Renal cortex interstitium (tissue), 11 donors: Measurements from ENCODE around the gene CYP27B1. TPM values are rescaled to one million over a fixed set of nuclear protein-coding genes. Genes with fewer than 3 reads are reported as not detected.

Experiments
- DNase-seq, 11 donors: peaks; one replicate each; pipeline ENCODE4 v3.0.0-alpha.2; 2013; ENCODE audit warnings: low read depth in 9 of 11, low spot score in 4 of 11; ENCODE audit errors: extremely low read depth in 1 of 11
- polyA plus RNA-seq, 3 donors: library from polyadenylated mRNA; unstranded; fragments of 120-200 nt; gene quantifications; one replicate each; pipeline ENCODE4 v1.2.1, GENCODE V29; 2013; ENCODE audit not compliant: insufficient read length in 3 of 3

CYP27B1 gene
- polyA plus RNA-seq, 3 donors = 0.96 to 1.5 (median 1.2) TPM

- DNase-seq = no peak
These were observed 26.0 kb downstream of the CYP27B1 start for GRCh38 chr12:57740656-57741412.

DNA sequence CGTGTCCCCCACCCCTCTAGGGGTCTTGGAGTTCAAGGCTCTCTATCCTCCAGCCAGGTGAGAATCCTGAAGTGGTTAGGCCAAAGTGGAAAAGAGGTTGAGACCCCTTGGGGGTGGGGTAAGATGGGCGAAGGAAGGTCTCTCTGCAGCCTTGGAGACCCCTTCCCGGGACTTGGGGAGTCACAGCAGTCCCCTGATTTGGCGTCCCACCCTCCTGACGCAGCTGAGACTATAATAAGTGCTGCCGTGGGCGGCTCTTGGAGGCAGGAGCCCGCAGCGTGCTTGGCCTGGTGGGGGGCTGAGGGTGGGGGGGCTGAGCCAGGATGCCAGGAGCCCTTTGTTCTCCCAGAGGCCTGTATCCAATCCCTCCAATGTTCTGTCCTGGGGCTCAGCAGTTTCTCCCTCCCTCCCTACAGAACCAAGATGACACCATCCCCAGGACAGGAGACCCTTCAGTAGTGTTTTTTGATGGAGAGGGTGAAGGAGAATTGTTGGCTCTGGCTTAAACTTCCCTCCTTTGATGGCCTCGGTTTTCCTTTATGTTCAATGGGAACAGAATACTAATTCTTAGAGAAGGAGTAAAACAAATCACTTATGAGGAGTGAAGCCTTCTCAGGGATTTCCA is 26.9 kb downstream of the CYP27B1 start:
- no peak for DNase-seq

DNA sequence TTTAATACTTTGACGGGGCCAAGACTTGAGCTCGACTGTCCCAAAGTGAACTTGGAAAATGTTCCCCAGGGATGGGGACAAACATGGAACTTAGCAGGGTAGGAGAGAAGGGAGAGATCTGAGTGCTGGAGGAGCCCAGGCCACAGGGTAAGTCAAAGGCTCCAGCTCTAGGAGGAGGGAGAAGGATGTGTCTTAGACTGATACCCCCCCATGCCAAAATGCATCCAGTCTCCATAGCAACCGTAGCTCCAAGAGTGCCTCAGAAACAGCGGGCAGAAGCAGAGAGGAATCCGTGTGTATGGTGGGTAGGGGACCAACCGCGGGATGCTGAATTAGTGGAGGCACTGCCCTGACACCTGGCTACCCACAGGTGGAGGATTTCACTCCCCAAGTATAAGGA is 27.5 kb downstream of the CYP27B1 start:
- no peak for DNase-seq

DNA sequence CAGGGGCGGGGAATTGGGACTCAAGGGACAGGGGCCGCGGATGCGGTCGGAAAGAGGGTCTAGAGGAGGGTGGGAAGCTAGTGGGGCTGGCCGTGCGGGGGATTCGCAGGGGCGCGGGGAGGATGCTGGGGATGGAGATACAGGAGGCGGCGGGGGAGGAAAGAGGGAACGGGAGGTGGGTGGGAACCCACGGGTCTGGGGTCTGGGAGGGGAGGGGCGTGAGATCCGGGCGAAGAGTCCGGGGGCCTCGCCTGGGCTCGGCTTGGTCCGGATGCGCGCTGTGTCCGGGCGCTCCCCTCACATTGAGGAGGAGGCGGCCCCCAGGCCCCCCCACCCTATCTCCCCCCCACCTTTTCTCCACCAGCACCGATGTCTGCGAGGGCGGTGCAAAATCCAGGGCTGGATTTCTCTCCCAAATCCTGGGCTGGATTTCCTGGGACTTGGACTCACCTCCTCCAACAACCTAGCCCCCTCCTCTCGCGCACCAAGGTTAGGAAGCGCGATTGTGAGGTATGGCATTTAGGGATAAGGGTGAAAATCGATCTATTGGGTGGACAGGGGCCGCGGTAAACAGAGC is 28.1 kb downstream of the CYP27B1 start, which contains the start of gene AGAP2:
Gene AGAP2 (minus strand): TSS at position 82 of the 577 bp plus-strand sequence. CDS start 496 bp downstream, outside the sequence.
- no peak for DNase-seq

GRCh38 chr12:57737467-57738460 is 29.1 kb downstream of the CYP27B1 start:
- DNase-seq = no peak

GRCh38 chr12:57736741-57737466 is 30.0 kb downstream of the CYP27B1 start:
- no peak for DNase-seq

GRCh38 chr12:57735952-57736740 is 30.7 kb downstream of the CYP27B1 start:
- no peak for DNase-seq

GRCh38 chr12:57735198-57735855 is 31.6 kb downstream of the CYP27B1 start:
- no peak for DNase-seq

DNA sequence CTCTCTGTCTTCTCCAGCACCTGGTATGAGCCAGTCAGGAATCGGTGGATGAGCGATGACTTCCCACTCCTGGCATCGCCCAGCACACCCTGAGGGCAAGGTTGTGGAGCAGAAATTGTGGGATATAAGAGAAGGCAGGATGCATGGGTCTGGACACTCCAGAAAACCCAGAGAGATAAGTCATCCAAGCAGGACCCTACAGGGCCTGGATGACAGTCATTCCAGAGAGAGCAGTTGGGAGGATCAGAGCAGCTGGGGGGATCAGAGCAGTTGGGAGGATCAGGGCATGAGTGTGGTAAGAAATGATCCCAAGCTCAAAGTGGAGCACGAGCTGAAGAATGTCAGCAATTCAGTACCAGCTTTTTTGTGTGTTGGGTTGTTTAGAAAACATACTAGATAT is 32.3 kb downstream of the CYP27B1 start:
- no peak for DNase-seq

DNA sequence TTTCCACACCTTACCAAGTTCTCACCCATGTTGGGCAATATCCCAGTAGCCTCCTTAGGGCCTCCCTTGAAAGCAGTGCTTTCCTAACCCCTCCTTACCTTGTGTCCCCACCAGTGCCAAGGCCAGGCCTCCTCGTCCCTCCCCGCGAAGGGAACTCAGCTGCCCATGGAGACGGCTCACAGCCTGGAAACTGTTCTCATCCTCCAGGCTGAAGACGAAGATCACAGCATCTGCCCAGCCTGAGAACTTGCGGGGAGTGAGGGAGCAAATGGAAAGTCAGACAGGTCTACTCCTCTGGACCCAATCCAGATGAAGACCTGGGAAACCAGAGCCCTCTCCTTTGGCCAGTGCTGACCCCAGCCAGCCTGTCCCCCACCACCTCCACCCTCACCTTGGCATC is 33.0 kb downstream of the CYP27B1 start:
- DNase-seq = no peak

GRCh38 chr12:57732726-57733593 is 33.9 kb downstream of the CYP27B1 start:
- DNase-seq = no peak

DNA sequence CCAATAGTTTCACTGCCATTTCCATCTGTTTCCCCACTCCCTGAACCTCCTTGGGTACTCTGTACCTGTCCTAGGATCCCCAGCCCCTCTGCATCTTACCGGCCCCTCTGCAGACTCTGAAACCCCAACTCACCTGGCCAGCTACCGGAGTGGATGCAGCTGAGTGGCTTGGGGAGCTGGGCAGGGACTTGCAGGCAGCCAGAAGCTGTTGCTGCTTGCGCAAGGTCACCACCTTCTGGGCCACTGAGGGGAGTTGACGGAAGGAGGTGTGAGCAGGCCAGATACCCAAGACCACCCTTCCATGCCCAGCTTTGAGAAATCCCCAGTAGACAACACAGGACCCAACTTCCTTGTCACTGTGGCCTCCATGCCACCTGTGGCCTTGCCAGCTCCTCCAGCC is 34.6 kb downstream of the CYP27B1 start:
- DNase-seq = no peak

GRCh38 chr12:57731411-57732080 is 35.3 kb downstream of the CYP27B1 start:
- DNase-seq = no peak

GRCh38 chr12:57730336-57731067 is 36.4 kb downstream of the CYP27B1 start:
- DNase-seq = no peak

DNA sequence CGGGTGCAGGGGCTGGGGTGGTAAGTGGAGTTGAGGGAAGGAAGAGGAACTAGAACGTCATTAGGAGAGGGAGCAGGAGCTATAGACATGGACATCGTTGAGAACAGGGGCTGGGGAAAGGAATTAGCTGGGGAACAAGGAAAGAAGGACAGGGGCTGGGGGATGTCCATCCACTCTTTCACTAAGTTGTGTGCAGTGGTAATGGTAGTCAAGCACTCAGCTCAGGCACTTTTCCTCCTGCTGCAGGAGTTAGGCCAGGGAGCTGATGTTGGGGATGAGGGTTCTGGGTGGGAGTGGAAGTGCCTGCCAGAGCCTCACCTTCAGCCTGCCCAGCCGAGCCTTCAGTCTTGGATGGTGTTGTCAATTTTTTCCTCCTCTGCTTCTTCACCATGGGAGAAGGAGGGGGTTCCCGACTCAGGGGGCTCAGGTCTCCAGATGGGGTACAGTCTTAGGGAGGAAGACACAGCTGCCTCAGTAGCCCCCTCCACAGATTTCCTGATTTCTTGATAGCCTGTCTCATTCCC is 37.5 kb downstream of the CYP27B1 start:
- no peak for DNase-seq
